GM19324 (cell line): ENCODE measurements around the gene CCDC74A.
"Not testable (repeated sequence)": the region's sequence is repeated elsewhere in the genome, so short reads cannot be mapped to it uniquely, and the experiment has no call there.

Experiments used
- ATAC-seq: cut with Tn5 transposase; IDR thresholded peaks from one replicate; pipeline ENCODE4 v1.9.1; 2021; ENCODE audit warnings: mild to moderate bottlenecking, moderate library complexity; ENCODE audit not compliant: unreplicated experiment, low FRiP score

Gene CCDC74A

GRCh38 chr2:131498321-131498973 lies 29.2 kb upstream of the CCDC74A start:
- ATAC-seq: not testable (repeated sequence)

- not testable (repeated sequence) for ATAC-seq
Observed at GRCh38 chr2:131503587-131503986, 24.1 kb upstream of the CCDC74A start.

- not testable (repeated sequence) for ATAC-seq
Observed at GRCh38 chr2:131504082-131504750, 23.5 kb upstream of the CCDC74A start.

- no peak for ATAC-seq
Observed at GRCh38 chr2:131509615-131510014, 18.1 kb upstream of the CCDC74A start.

GRCh38 chr2:131511291-131511968 lies 16.3 kb upstream of the CCDC74A start:
- ATAC-seq: not testable (repeated sequence)

GRCh38 chr2:131511969-131512870 lies 15.5 kb upstream of the CCDC74A start:
- ATAC-seq: not testable (repeated sequence)

GRCh38 chr2:131514408-131515166 lies 13.1 kb upstream of the CCDC74A start:
- not testable (repeated sequence) for ATAC-seq

- ATAC-seq: not testable (repeated sequence)
Observed at GRCh38 chr2:131515235-131515634, 12.5 kb upstream of the CCDC74A start.

GRCh38 chr2:131516011-131516410 lies 11.7 kb upstream of the CCDC74A start:
- no peak for ATAC-seq

GRCh38 chr2:131516621-131517020 lies 11.1 kb upstream of the CCDC74A start:
- ATAC-seq: not testable (repeated sequence)

GRCh38 chr2:131517106-131517831 lies 10.4 kb upstream of the CCDC74A start:
- no peak for ATAC-seq

- not testable (repeated sequence) for ATAC-seq
Observed at GRCh38 chr2:131517856-131518255, 9.8 kb upstream of the CCDC74A start.

GRCh38 chr2:131518531-131518930 lies 9.2 kb upstream of the CCDC74A start:
- ATAC-seq: not testable (repeated sequence)

GRCh38 chr2:131519466-131519865 lies 8.2 kb upstream of the CCDC74A start:
- no peak for ATAC-seq

GRCh38 chr2:131519871-131520470 lies 7.7 kb upstream of the CCDC74A start:
- not testable (repeated sequence) for ATAC-seq

GRCh38 chr2:131520526-131520925 lies 7.2 kb upstream of the CCDC74A start:
- no peak for ATAC-seq

- not testable (repeated sequence) for ATAC-seq
Observed at GRCh38 chr2:131521524-131521923, 6.2 kb upstream of the CCDC74A start.

- ATAC-seq: no peak
Observed at GRCh38 chr2:131521961-131522781, 5.5 kb upstream of the CCDC74A start.
